ENCODE data around the gene LRFN2. TPM values are rescaled to one million over a fixed set of nuclear protein-coding genes. Genes with fewer than 3 reads are reported as not detected.

LRFN2 gene
- total RNA-seq, 4 donors from 2014 or later = 0.14 to 0.34 TPM; not detected in 2

DNA sequence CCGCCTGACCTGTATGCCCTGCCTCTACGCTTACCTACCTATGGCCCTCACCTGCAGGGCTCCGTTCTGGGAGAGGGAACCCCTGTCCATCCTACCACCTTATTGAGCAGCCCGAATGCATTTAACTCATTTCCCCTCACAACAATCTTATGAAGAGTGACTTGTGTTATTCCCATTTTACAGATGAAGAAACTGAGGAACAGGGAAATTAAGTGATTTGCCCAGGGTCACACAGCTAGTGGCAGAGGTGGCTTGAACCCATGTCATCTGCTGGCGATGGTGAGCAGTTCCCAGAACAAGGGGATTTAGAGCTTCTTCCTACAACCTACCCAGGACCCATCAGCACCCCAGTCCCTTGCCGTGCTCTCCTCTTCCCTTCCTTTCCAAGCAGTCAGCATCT is 42.3 kb upstream of the LRFN2 start:
- TF ChIP-seq CTCF (IDR thresholded peaks at IDR 0.05) (no peak), POLR2A (IDR thresholded peaks at IDR 0.05) (no peak)
- Histone ChIP-seq H3K27me3 (no peaks in the 10 kb centered on the region), H3K36me3 (no peaks in the 10 kb centered on the region), H3K4me3 (no peak overlapping the region), H3K4me1 (no peaks in the 10 kb centered on the region), H3K9me3 (no peaks in the 10 kb centered on the region), H3K27ac (no peak overlapping the region)
- intact Hi-C loops (cut with DNase I; ENCODE audit: low total_unique reads) = no loop called here
- no peak for DNase-seq

DNA sequence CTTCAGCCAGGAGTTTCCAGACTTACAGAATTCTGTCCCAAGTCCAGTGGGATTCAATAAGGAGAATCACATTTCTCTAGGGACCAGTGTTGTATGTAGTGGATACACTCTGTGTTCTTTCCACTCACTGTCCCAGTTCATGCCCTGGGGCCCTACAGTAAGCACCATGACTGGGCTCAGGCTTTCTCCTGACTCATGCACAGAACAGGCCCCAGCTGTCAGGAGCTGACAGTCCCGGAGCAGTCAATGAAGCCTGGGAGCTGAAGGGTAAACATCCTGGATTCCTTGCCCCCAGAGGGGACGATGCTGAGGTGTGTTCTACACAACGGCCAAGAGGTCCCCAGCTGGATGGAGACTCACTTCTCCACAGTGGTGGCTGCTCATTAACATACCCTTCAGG is 40.2 kb upstream of the LRFN2 start:
- TF ChIP-seq POLR2A (IDR thresholded peaks at IDR 0.05) (no peak), CTCF (IDR thresholded peaks at IDR 0.05) (no peak)
- Histone ChIP-seq H3K36me3 (no peaks in the 10 kb centered on the region), H3K9me3 (no peaks in the 10 kb centered on the region), H3K4me3 (no peak overlapping the region), H3K27me3 (no peaks in the 10 kb centered on the region), H3K27ac (no peak overlapping the region), H3K4me1 (no peaks in the 10 kb centered on the region)
- DNase-seq = no peak
- intact Hi-C loops (cut with DNase I; ENCODE audit: low total_unique reads) = no loop called here

DNA sequence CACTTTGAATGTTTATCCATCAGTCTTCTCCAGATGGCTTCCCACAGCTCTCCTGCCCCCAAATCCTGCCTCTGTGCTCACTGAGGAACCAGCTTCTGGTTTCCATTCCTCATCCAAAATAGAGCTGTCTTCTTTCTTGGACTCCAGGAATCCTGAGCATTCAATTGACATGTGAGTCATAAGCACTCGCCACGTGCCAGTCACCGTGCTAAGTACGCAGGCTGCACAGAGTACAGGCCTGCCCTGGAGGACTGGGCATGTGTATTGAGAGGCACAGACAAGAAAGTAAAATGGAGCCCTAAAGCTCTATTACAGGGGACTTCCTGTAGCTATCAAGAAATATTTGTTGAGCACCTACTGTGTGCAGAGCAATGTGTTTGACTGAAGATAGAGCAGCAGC is 39.7 kb upstream of the LRFN2 start:
- Histone ChIP-seq H3K27ac (no peak overlapping the region), H3K36me3 (no peaks in the 10 kb centered on the region), H3K4me3 (no peak overlapping the region), H3K4me1 (no peaks in the 10 kb centered on the region), H3K27me3 (no peaks in the 10 kb centered on the region), H3K9me3 (no peaks in the 10 kb centered on the region)
- TF ChIP-seq CTCF (IDR thresholded peaks at IDR 0.05) = no peak
- no peak for TF ChIP-seq POLR2A (IDR thresholded peaks at IDR 0.05)
- no peak for DNase-seq
- intact Hi-C loops (cut with DNase I; ENCODE audit: low total_unique reads) = no loop called here

DNA sequence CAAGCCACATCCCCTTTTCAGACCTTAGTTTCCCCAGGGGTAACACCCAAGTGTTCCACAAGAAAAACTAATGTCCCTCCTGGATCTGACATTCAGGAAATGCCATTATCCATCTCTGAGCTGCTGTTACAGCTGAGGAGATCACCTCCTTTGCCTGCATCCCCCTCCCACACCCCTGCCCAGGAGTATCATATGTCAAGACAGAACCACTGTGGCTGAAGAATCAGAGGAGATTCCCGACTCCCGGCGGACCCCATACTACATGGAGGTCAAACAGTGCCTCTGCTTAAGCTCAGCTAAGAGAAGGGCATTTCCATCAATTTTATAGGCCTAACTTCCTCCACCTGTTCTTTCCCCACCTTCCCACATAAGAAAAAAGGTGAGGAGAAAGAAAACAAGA is 36.8 kb upstream of the LRFN2 start:
- Histone ChIP-seq H3K9me3 (no peaks in the 10 kb centered on the region), H3K4me3 (no peak overlapping the region), H3K27ac (no peak overlapping the region), H3K36me3 (no peaks in the 10 kb centered on the region), H3K4me1 (no peaks in the 10 kb centered on the region), H3K27me3 (no peaks in the 10 kb centered on the region)
- DNase-seq = no peak
- TF ChIP-seq POLR2A (IDR thresholded peaks at IDR 0.05) = no peak
- TF ChIP-seq CTCF (IDR thresholded peaks at IDR 0.05) = no peak
- intact Hi-C loops (cut with DNase I; ENCODE audit: low total_unique reads) = no loop called here

GRCh38 chr6:40623178-40623577 is 36.0 kb upstream of the LRFN2 start:
- H3K36me3 ChIP-seq = no peaks in the 10 kb centered on the region
- TF ChIP-seq POLR2A (IDR thresholded peaks at IDR 0.05) = no peak
- TF ChIP-seq CTCF (IDR thresholded peaks at IDR 0.05) = no peak
- H3K27ac ChIP-seq = no peak overlapping the region
- no peak overlapping the region for H3K4me3 ChIP-seq
- no peak for DNase-seq
- intact Hi-C loops (cut with DNase I; ENCODE audit: low total_unique reads) = no loop called here
- H3K4me1 ChIP-seq = no peaks in the 10 kb centered on the region
- H3K9me3 ChIP-seq = no peaks in the 10 kb centered on the region
- H3K27me3 ChIP-seq = no peaks in the 10 kb centered on the region
